Colonic mucosa (tissue), 4 donors: ENCODE data around the gene DPP6. TPM values are rescaled to one million over a fixed set of nuclear protein-coding genes. Genes with fewer than 3 reads are reported as not detected.
"Not testable (repeated sequence)": the region's sequence is repeated elsewhere in the genome, so short reads cannot be mapped to it uniquely, and the experiment has no call there.

Experiments used
- DNase-seq: peaks from one replicate; pipeline ENCODE4 v3.0.0-alpha.2; 2020
- H3K27ac ChIP-seq: fragments of 200-600 bp; one replicate; pipeline ENCODE4 v1.8.0; 2021
- H3K27me3 ChIP-seq: fragments of 200-600 bp; one replicate; pipeline ENCODE4 v1.8.0; 2021
- H3K36me3 ChIP-seq: fragments of 200-600 bp; one replicate; pipeline ENCODE4 v1.8.0; 2021
- H3K4me1 ChIP-seq: fragments of 200-600 bp; one replicate; pipeline ENCODE4 v1.8.0; 2021; ENCODE audit warnings: mild to moderate bottlenecking
- H3K4me3 ChIP-seq: fragments of 200-600 bp; one replicate; pipeline ENCODE4 v1.8.0; 2021
- H3K9ac ChIP-seq, 2 donors: one replicate each; pipeline ENCODE4 v1.7.0; 2013; ENCODE audit warnings: control low read depth in 2 of 2, low read depth in 2 of 2, low read length in 2 of 2
- H3K9me3 ChIP-seq: fragments of 200-600 bp; one replicate; pipeline ENCODE4 v1.8.0; 2021
- intact Hi-C: fragments of 100-400 bp; cut with DNase I; formaldehyde crosslinking; loops from one replicate; pipeline ENCODE4 v1.14.1; 2022
- total RNA-seq, 2 donors: library from RNA; stranded (reverse); fragmentation: NEBNext Ultra II Directional in 1 of 2; extraction: Animal tissue kit (Norgen Biotek cat#: 25700) in 1 of 2; gene quantifications; one replicate each; pipeline ENCODE4 v1.2.1, GENCODE V29; 2021
- donor health status: healthy.
- donor health status: DM: no; HTN: no; CAD: no.
- donor health status: DM: no; HTN: no; CAD: no.

The DPP6 gene
- 1 to 10 TPM in 1 of 2 donors, under 1 TPM in 1; 0.17 to 3.9 TPM for total RNA-seq

DNA sequence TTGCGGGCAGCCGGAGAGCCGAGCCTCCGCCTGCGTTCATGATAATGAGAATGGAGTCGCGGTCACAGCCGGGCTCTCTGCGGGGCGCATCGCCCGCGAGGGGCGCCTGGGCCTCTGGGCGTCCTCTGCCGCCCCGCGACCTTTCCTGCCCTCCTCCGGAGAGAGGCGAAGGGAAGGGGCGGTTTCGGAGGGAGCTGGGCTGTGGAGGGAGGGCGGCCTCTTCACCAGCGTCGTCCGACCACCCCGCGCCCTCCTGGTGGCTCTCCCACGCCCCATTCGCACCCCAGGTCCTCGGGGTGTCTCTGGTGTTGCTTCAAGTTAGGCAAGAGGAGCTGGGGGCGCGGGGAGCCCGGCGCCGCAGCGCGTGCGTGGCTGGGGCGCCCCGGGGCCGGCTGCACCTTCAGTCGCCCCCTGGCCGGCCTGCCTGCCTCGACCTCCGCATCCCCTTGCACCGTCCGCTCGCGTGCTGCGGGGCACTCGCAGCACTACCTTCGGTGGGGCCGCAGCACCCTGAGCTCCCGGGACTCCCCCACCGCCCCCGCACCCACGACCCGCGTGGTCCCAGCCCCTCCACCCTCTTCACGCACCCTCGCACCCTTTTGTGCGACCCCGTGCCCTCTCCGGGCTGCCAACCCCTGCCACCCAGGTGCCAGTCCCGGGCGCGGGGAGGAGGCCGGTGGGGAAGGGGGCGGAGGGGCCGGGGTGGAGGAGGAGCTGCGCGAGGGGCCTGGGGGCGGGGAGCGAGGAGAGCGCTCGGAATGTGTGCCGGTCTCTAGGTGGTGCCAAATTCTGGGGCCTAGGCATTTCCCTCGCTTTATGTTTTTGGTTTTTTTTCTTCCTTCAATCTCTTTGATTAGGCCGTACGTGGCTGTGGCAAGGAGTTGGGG lies at the start of gene DPP6:
Gene DPP6, plus strand, starts transcription at position 756 of the 887 bp plus-strand sequence.
- H3K27me3 ChIP-seq, H3K27ac ChIP-seq, H3K9ac ChIP-seq, intact Hi-C loops, H3K4me3 ChIP-seq, H3K9me3 ChIP-seq, DNase-seq, H3K36me3 ChIP-seq, H3K4me1 ChIP-seq: not testable (repeated sequence)

DNA sequence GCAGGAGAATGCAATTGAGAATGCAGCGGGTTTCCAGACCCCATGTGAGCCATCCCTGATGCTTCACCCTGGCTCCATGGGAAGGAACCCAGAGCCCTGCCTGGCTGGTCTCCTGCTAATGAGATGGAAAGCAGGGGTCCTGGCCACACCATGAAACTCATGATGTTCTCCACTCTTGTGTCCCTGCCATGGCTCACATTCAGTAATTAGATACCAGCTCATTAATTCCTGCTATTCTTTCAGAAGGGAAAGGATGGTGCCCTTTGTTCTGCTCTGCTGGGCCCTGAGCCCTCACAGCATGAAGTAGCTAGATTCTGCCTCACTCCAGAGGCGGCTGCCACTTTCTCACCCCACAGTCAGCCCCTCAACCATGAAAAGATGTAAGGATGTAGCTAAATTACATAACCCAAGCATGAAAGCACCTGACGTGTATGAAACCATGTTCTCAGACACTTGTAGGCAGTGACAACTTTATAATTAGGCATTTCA lies 42.7 kb upstream of the DPP6 start:
- H3K27ac ChIP-seq, H3K4me1 ChIP-seq, H3K27me3 ChIP-seq, H3K4me3 ChIP-seq, intact Hi-C loops, H3K9ac ChIP-seq, H3K9me3 ChIP-seq, H3K36me3 ChIP-seq, DNase-seq: not testable (repeated sequence)

DNA sequence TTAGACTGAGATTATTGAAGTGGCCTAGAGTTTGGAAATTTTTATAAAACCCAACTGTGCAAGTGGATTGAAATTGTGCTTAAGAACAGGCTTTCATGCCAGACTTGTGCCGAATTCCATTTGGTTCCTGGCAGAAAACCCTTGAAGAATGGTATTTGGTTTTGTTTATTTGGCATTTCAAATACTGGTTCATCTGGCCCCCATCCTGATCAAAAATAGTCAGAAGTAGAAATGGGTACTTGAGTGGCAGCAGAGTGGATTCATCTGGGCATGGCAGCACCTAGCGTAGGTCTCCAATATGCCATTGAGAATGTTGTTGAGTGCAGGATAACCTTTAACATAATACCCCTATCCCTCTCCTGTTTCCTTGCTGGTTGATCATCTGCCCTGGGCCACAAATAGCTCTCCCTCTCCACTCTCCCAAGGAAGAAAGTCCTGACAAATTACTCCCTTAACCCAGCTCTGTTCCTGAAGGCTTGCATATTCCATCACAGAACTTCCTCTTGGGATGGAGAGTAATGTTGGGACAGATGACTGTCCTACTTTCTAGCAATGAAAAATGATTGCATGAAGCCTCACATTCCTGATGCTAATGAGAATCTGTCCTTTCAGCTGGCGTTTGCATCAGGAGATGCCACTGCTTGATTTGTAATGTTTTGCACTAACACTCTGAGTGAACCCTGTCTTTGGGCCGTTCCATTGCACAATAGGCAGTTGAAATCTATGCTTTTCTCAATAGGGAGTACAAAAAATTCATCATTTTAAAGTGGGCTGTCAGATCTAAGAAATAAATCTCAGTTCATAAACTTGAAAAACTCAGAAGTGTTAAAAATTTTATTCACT lies 41.3 kb upstream of the DPP6 start:
- H3K9ac ChIP-seq, H3K4me3 ChIP-seq, intact Hi-C loops, H3K4me1 ChIP-seq, H3K27ac ChIP-seq, DNase-seq, H3K36me3 ChIP-seq, H3K9me3 ChIP-seq, H3K27me3 ChIP-seq: not testable (repeated sequence)

DNA sequence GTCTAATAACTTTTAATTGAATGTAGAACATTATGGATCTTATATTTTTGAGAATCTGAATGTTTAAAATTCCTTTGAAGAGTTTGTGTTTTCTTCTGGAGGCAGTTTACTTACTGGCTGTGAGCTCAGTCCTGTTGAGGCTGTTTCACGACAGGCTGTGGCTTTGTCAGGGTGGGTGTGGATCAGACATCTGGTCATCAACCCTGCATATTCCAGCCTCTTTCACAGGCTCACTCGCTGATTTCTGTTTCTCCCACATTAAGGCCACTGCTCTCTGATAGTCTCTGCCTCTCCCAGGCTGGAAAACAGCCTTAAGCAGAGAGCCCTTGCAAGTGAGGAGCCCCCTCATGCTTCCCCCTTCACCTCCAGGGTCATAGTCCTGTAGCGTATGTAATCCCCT lies 39.4 kb upstream of the DPP6 start:
- not testable (repeated sequence) for H3K36me3 ChIP-seq

DNA sequence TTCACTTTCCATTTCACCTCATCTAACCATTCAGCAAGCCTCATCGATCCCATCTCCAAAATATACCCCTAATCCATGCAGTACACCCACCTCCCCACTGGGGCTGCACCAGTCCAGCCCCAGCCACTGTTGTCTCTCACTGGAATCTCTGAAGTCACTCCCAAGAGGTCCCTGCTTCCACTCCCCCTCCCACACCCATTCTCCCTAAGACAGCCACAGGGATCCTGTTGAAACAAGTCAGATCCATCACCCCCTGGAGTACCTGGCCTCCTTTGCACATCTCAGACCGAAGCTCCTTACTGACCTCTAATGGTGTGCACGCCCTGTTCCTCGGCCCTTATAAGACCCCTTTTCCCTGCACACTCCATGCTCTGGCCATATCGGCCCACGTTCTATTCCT lies 36.6 kb upstream of the DPP6 start:
- H3K4me1 ChIP-seq, H3K27me3 ChIP-seq, H3K4me3 ChIP-seq, H3K9ac ChIP-seq, H3K36me3 ChIP-seq, H3K9me3 ChIP-seq, intact Hi-C loops, DNase-seq, H3K27ac ChIP-seq: not testable (repeated sequence)

More for the DNA sequence above, 39.4 kb upstream of the DPP6 start:
- H3K9ac ChIP-seq, H3K9me3 ChIP-seq, H3K4me3 ChIP-seq, H3K27me3 ChIP-seq, intact Hi-C loops, H3K4me1 ChIP-seq, DNase-seq, H3K27ac ChIP-seq: not testable (repeated sequence)

DNA sequence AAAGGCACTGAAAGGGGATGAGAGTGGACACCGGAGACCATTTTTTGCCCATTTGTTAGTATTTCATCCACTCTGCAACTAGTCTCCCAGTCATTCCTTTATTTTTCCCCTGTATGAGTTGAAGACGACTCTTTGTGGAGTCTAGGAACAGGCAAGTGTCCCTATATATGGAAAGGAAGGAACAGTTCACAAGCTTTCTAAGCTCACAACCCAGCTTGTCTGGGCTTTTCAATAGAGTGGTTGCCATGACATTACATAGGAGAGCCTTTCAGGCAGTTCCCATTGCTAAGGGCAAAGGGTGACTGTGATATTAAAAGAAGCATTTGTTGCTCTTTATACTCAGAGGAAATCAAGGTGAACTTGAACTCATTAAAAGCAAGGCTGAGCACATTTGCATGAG lies 33.8 kb upstream of the DPP6 start:
- H3K27ac ChIP-seq, H3K9ac ChIP-seq, H3K4me3 ChIP-seq, H3K4me1 ChIP-seq, H3K9me3 ChIP-seq, H3K36me3 ChIP-seq, intact Hi-C loops, H3K27me3 ChIP-seq, DNase-seq: not testable (repeated sequence)

DNA sequence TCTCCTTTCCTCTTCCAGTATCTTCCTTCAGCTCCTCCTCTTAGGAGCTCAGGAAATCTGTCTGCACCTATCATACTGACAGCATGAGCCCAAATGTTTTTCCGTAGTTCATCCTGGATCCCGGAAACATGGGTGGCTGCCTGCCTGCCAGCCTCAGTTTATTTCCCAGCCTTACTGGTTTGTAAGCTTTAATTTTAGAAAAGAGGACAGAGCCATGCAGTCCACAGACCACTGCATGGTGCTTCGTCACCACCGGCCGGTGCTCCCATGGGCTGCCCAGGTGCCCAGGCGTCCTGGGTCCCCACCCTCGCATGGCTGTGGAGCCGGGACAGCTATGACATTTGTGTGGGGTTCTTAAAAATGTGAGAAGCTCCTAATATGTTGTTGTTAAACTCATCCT lies 24.4 kb upstream of the DPP6 start:
- H3K4me1 ChIP-seq, DNase-seq, H3K4me3 ChIP-seq, H3K27ac ChIP-seq, H3K27me3 ChIP-seq, intact Hi-C loops, H3K9ac ChIP-seq, H3K36me3 ChIP-seq, H3K9me3 ChIP-seq: not testable (repeated sequence)

DNA sequence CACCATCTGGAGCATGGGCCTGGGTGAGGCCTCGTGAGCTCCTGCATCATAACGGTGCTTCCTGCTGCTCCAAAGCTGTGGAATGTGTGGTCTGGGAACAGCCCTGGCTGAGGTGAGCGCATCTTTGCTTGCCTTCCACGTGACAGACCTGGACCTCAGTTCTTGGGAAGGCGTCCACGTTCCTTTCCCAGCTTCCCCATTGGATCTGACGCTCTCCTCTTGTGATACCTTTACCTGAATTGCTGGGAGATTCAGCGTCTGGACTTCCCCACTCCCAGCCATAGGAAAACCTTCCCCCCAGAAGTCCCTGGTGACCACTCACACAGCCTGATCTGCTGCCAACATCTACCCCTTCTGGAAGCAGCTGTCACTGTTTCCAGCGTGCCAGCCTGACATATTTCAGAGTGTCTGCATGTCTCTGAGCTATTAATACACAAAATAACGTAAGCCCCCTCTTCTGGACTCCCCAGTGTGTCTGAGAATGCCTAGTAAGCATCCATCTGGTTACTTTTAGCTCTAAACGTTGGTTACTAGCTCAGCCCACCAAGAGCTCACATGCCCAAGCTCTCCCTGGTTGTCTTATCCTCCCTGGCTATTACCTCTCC lies 21.6 kb upstream of the DPP6 start:
- H3K9ac ChIP-seq, H3K4me1 ChIP-seq, H3K36me3 ChIP-seq, H3K4me3 ChIP-seq, H3K27ac ChIP-seq, intact Hi-C loops, H3K27me3 ChIP-seq, DNase-seq, H3K9me3 ChIP-seq: not testable (repeated sequence)

DNA sequence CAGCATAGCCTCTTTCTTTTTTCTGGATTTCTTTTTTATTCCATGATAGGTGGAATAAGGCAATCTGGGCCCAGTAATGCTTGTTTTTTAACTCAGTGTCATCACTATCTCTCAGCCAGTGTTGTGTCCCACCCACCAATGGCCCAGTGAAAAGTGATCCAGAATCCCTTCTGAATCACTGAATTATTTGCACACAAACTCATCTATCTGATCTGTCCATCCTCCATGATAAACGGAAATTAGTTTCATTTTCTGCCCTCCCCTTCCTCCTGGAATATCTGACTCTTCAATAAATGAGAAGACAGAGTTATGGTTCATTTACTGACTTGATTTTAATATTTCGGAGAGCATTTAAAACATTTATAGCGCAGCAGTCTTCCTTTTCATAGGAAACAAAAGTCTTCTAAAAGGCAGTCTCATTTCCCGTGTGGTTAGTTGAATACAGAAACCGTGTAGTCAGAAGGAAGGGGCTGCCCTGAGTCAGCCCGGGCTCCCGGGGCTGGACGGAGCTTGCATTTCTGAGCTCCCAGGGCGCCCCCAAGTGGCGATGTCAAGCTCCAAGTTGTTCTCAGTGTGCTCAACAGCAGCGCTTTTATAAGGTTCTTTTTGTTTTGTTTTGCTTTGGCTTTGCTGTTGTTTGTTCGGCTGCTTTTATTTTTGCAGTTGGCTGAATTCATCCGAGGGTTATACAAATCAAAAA lies 12.6 kb upstream of the DPP6 start:
- H3K4me3 ChIP-seq, H3K9me3 ChIP-seq, H3K27me3 ChIP-seq, H3K27ac ChIP-seq, H3K36me3 ChIP-seq, H3K9ac ChIP-seq, H3K4me1 ChIP-seq, intact Hi-C loops: not testable (repeated sequence)
- DNase-seq: peak; percentile 52

DNA sequence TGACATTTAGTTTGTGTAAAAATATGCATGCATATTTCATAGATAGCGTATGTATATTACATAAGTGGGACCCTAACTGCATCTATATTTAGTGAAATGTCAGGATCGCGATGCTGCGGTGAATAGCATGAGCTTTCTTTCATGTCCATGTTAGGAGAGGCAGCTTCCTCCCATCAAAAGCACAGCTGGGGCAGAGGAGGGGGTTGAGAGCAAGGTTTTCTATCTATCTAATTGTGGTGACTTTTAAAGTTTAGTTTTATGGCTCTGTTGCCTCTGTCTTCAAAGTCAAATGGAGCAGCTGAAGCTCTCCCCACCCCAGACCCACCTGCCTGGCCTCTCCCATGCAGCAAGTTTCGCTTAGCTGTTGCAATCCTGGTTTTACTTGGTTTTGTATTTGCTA lies 1.8 kb upstream of the DPP6 start:
- H3K9me3 ChIP-seq, H3K27me3 ChIP-seq, H3K36me3 ChIP-seq, DNase-seq, intact Hi-C loops, H3K27ac ChIP-seq, H3K9ac ChIP-seq, H3K4me3 ChIP-seq, H3K4me1 ChIP-seq: not testable (repeated sequence)

DNA sequence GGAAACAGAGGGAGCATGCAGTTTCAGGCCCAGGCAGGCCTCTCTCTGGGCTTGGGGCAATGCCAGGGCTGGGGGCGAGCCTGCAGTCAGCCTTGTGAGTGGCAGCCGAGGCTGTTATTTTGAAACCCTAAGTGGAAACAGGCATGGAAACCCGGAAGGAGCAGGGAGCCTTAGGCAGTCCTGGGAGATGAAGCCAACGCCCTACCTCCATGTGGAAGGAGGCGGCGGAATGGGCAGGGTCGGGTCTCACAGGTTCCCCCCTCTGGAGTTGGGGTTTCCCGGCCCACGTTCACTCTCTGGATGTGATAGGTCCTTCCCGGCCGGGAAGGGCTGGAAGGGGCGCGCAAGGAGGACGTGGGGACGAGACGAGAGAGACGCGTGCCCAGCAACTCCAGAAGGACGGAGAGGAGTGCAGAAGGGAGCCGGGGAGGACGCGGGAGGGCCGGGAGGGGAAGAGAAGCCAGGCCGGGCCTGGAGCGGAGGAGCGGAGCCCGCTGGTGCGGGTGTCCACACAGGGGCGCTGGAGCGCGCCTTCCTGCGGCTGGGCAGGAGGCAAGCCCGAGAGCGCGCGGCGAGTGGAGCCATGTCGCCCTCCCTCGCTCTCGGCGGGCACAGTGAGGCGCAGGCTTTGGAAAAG lies 1.1 kb upstream of the DPP6 start:
- H3K27me3 ChIP-seq, DNase-seq, H3K9ac ChIP-seq, intact Hi-C loops, H3K27ac ChIP-seq, H3K4me3 ChIP-seq, H3K36me3 ChIP-seq, H3K4me1 ChIP-seq, H3K9me3 ChIP-seq: not testable (repeated sequence)

DNA sequence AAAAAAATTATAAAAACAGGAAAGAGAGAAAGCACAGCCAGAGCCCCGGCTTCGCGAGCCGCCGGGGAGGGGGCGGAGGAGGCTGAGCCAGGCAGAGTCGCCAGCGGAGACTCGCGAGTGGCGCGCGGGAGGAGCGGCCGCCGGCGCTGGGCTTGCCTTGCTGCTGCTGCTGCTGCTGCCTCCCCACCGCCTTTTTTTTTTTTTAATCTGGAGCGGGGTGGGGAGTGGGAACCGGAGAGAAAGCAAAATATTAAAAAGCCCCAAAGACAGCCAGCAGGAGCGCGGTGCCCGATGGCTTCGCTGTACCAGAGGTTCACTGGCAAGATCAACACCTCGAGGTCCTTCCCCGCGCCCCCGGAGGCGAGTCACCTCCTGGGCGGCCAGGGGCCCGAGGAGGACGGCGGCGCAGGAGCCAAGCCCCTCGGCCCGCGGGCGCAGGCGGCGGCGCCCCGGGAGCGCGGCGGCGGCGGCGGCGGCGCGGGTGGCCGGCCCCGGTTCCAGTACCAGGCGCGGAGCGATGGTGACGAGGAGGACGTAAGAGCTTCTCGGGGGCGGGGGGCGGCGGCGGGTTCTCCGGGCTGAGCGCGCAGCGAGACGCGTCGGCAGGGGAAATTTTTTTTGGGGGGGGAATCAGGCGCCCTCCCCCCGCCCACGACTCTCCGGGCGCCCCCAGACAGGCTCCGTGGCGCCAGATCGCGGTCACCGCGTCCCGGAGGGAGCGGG lies 493 bp downstream of the DPP6 start:
- H3K4me3 ChIP-seq, H3K4me1 ChIP-seq, DNase-seq, H3K27ac ChIP-seq, H3K27me3 ChIP-seq, intact Hi-C loops, H3K9me3 ChIP-seq, H3K36me3 ChIP-seq, H3K9ac ChIP-seq: not testable (repeated sequence)
